Neural cell (in vitro differentiated cells): ENCODE data around the gene EPHA1. TPM values are rescaled to one million over a fixed set of nuclear protein-coding genes. Genes with fewer than 3 reads are reported as not detected.
"Not testable (repeated sequence)": the region's sequence is repeated elsewhere in the genome, so short reads cannot be mapped to it uniquely, and the experiment has no call there.

Experiments
- H2AFZ ChIP-seq: fragments of 200-600, 300-800 bp; sonication (generic), shearing (Covaris generic); 2 replicates; pipeline ENCODE4 v1.6.0; 2014; ENCODE audit warnings: low read depth, mild to moderate bottlenecking, antibody characterized with exemption, low read length, moderate library complexity
- H3F3A ChIP-seq: fragments of 200-600 bp; shearing (Covaris generic); 2 replicates; pipeline ENCODE4 v1.6.1; 2016; ENCODE audit warnings: mild to moderate bottlenecking, moderate library complexity, mixed read lengths, antibody characterized with exemption, low read length; ENCODE audit not compliant: insufficient read depth, poor library complexity, severe bottlenecking
- H3K27ac ChIP-seq: fragments of 200-600, 300-800 bp; sonication (generic), shearing (Covaris generic); 2 replicates; pipeline ENCODE4 v1.5.1; 2014; ENCODE audit warnings: mild to moderate bottlenecking, low read length, moderate library complexity
- H3K27me3 ChIP-seq: fragments of 300-800, 200-600 bp; sonication (generic), shearing (Covaris generic); 2 replicates; pipeline ENCODE4 v1.6.0; 2014; ENCODE audit warnings: mild to moderate bottlenecking, low read depth, low read length, moderate library complexity; ENCODE audit not compliant: insufficient read depth
- H3K36me3 ChIP-seq: fragments of 300-800, 200-600 bp; sonication (generic), shearing (Covaris generic); 2 replicates; pipeline ENCODE4 v1.5.1; 2014; ENCODE audit warnings: mild to moderate bottlenecking, antibody characterized with exemption, low read length, moderate library complexity; ENCODE audit not compliant: insufficient read depth
- H3K4me2 ChIP-seq: fragments of 300-800, 200-600 bp; sonication (generic), shearing (Covaris generic); 2 replicates; pipeline ENCODE4 v1.6.0; 2014; ENCODE audit warnings: mild to moderate bottlenecking, low read length
- H3K4me3 ChIP-seq: fragments of 300-800, 200-600 bp; sonication (generic), shearing (Covaris generic); 2 replicates; pipeline ENCODE4 v1.5.1; 2014; ENCODE audit warnings: mild to moderate bottlenecking, low read length, moderate library complexity
- H3K79me2 ChIP-seq: fragments of 200-600 bp; shearing (Covaris generic); replicated peaks from 2 replicates; pipeline ENCODE4 v1.6.0; 2014; ENCODE audit warnings: mild to moderate bottlenecking, low read length, moderate library complexity; ENCODE audit not compliant: insufficient read depth
- H3K9ac ChIP-seq: fragments of 300-800, 200-600 bp; sonication (generic), shearing (Covaris generic); 2 replicates; pipeline ENCODE4 v1.6.1; 2016; ENCODE audit warnings: mild to moderate bottlenecking, low read length, mixed read lengths
- H3K9me2 ChIP-seq: fragments of 200-600 bp; shearing (Covaris generic); 2 replicates; pipeline ENCODE4 v1.6.1; 2016; ENCODE audit warnings: mild to moderate bottlenecking, low read length, mixed read lengths; ENCODE audit not compliant: insufficient read depth
- H3K9me3 ChIP-seq: fragments of 200-600, 300-800 bp; sonication (generic), shearing (Covaris generic); 2 replicates; pipeline ENCODE4 v1.6.1; 2016; ENCODE audit warnings: mild to moderate bottlenecking, mixed run types, low read length, moderate library complexity, mixed read lengths
- H4K20me1 ChIP-seq: fragments of 200-600 bp; shearing (Covaris generic); 2 replicates; pipeline ENCODE4 v1.6.1; 2016; ENCODE audit warnings: mild to moderate bottlenecking, mixed run types; ENCODE audit not compliant: insufficient read depth
- EP300 ChIP-seq: fragments of 450-650 bp; conservative IDR thresholded peaks from 2 replicates; pipeline ENCODE4 v1.6.1; 2014; ENCODE audit warnings: antibody characterized with exemption, mild to moderate bottlenecking, moderate library complexity; ENCODE audit not compliant: poor library complexity, severe bottlenecking
- EZH2 ChIP-seq: fragments of 200-600, 300-800 bp; shearing (Covaris generic), sonication (generic); IDR thresholded peaks from 2 replicates; pipeline ENCODE4 v1.6.1; 2014; ENCODE audit warnings: antibody characterized with exemption, low read length, borderline replicate concordance, mild to moderate bottlenecking; ENCODE audit not compliant: insufficient read depth, poor library complexity, severe bottlenecking
- MXI1 ChIP-seq: fragments of 450-650 bp; conservative IDR thresholded peaks from 2 replicates; pipeline ENCODE4 v1.6.1; 2014; ENCODE audit warnings: antibody characterized with exemption, mild to moderate bottlenecking; ENCODE audit not compliant: poor library complexity, severe bottlenecking
- POLR2AphosphoS5 ChIP-seq: IDR thresholded peaks from 2 replicates; pipeline ENCODE4 v1.6.1; 2012
- RAD21 ChIP-seq: fragments of 450-650 bp; conservative IDR thresholded peaks from 2 replicates; pipeline ENCODE4 v1.6.1; 2014; ENCODE audit warnings: antibody characterized with exemption, mild to moderate bottlenecking, moderate library complexity
- SMC3 ChIP-seq: fragments of 450-650 bp; conservative IDR thresholded peaks from 2 replicates; pipeline ENCODE4 v1.6.1; 2014; ENCODE audit warnings: antibody characterized with exemption, mild to moderate bottlenecking, moderate library complexity; ENCODE audit not compliant: poor library complexity
- TAF1 ChIP-seq: IDR thresholded peaks from 2 replicates; pipeline ENCODE4 v1.6.1; 2012; ENCODE audit warnings: low read depth
- polyA plus RNA-seq: library from polyadenylated mRNA; depleted of rRNA; stranded (reverse); fragments of >200 nt; gene quantifications from 2 replicates; pipeline ENCODE4 v1.2.3, GENCODE V29; 2014
- TF ChIP-seq, protein P1 (sequence below): fragments of 450-650 bp; IDR thresholded peaks from 2 replicates; pipeline ENCODE4 v1.5.1; 2014; ENCODE audit warnings: antibody characterized with exemption, mild to moderate bottlenecking, moderate library complexity; ENCODE audit not compliant: poor library complexity, severe bottlenecking
- TF ChIP-seq, protein P2 (sequence below): IDR thresholded peaks from 2 replicates; pipeline ENCODE4 v1.6.1; 2012; ENCODE audit warnings: borderline replicate concordance

EPHA1 gene
- polyA plus RNA-seq, 1 donor from 2014 or later, result not detected

DNA sequence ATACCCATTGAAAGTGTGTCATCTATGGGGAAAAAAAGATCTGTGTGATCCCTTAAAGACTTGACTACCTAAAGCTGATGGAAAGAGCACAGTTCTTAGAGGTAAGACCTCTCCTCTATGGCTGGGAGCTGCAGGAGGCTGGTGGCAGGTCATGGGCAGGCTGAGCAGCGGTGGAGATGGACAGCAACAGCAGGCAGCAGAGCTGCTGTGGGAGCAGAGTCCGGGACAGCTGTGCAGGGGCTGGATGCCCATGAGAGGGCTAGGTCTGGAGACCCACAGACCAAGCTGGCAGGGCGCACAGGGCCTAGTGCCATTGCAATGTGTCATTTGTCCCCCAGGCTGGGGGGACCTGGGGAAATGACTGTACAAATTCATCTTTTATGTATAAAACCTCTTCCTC lies 13.4 kb upstream of the EPHA1 start:
- TF ChIP-seq, protein P1, sequence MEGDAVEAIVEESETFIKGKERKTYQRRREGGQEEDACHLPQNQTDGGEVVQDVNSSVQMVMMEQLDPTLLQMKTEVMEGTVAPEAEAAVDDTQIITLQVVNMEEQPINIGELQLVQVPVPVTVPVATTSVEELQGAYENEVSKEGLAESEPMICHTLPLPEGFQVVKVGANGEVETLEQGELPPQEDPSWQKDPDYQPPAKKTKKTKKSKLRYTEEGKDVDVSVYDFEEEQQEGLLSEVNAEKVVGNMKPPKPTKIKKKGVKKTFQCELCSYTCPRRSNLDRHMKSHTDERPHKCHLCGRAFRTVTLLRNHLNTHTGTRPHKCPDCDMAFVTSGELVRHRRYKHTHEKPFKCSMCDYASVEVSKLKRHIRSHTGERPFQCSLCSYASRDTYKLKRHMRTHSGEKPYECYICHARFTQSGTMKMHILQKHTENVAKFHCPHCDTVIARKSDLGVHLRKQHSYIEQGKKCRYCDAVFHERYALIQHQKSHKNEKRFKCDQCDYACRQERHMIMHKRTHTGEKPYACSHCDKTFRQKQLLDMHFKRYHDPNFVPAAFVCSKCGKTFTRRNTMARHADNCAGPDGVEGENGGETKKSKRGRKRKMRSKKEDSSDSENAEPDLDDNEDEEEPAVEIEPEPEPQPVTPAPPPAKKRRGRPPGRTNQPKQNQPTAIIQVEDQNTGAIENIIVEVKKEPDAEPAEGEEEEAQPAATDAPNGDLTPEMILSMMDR, result no peak
- TF ChIP-seq EZH2 (no peak), POLR2AphosphoS5 (no peak), MXI1 (no peak), EP300 (no peak), TAF1 (no peak), RAD21 (no peak), SMC3 (no peak)
- TF ChIP-seq, protein P2, sequence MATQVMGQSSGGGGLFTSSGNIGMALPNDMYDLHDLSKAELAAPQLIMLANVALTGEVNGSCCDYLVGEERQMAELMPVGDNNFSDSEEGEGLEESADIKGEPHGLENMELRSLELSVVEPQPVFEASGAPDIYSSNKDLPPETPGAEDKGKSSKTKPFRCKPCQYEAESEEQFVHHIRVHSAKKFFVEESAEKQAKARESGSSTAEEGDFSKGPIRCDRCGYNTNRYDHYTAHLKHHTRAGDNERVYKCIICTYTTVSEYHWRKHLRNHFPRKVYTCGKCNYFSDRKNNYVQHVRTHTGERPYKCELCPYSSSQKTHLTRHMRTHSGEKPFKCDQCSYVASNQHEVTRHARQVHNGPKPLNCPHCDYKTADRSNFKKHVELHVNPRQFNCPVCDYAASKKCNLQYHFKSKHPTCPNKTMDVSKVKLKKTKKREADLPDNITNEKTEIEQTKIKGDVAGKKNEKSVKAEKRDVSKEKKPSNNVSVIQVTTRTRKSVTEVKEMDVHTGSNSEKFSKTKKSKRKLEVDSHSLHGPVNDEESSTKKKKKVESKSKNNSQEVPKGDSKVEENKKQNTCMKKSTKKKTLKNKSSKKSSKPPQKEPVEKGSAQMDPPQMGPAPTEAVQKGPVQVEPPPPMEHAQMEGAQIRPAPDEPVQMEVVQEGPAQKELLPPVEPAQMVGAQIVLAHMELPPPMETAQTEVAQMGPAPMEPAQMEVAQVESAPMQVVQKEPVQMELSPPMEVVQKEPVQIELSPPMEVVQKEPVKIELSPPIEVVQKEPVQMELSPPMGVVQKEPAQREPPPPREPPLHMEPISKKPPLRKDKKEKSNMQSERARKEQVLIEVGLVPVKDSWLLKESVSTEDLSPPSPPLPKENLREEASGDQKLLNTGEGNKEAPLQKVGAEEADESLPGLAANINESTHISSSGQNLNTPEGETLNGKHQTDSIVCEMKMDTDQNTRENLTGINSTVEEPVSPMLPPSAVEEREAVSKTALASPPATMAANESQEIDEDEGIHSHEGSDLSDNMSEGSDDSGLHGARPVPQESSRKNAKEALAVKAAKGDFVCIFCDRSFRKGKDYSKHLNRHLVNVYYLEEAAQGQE, result no peak
- H3F3A ChIP-seq, result no peaks in the 10 kb centered on the region
- H3K9ac ChIP-seq, result no peak overlapping the region
- H3K27ac ChIP-seq, result no peak overlapping the region
- H3K4me2 ChIP-seq, result no peak overlapping the region
- H3K9me3 ChIP-seq, result peaks cover 7% of the 10 kb centered on the region
- H3K79me2 ChIP-seq, result no peaks in the 10 kb centered on the region
- H3K27me3 ChIP-seq, result no peaks in the 10 kb centered on the region
- no peaks in the 10 kb centered on the region for H4K20me1 ChIP-seq
- H3K4me3 ChIP-seq, result no peak overlapping the region
- H3K9me2 ChIP-seq, result no peaks in the 10 kb centered on the region
- H3K36me3 ChIP-seq, result no peaks in the 10 kb centered on the region
- no peak overlapping the region for H2AFZ ChIP-seq

DNA sequence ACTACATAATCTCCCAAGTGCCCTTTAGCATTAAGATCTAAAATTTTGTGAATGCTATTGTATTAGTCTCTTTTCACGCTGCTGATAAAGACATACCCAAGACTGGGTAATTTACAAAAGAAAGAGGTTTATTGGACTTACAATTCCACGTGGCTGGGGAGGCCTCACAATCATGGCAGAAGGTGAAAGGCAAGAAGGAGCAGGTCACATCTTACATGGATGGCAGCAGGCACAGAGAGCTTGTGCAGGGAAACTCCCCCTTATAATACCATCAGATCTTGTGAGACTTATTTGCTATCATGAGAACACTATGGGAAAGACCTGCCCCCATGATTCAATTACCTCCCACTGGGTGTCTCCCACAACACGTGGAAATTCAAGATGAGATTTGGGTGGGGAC lies 12.0 kb upstream of the EPHA1 start:
- H4K20me1 ChIP-seq, H2AFZ ChIP-seq, H3K9me2 ChIP-seq, H3K36me3 ChIP-seq, H3K9me3 ChIP-seq, H3F3A ChIP-seq, H3K27ac ChIP-seq, H3K79me2 ChIP-seq, H3K4me2 ChIP-seq, H3K27me3 ChIP-seq, H3K9ac ChIP-seq, H3K4me3 ChIP-seq: not testable (repeated sequence)

DNA sequence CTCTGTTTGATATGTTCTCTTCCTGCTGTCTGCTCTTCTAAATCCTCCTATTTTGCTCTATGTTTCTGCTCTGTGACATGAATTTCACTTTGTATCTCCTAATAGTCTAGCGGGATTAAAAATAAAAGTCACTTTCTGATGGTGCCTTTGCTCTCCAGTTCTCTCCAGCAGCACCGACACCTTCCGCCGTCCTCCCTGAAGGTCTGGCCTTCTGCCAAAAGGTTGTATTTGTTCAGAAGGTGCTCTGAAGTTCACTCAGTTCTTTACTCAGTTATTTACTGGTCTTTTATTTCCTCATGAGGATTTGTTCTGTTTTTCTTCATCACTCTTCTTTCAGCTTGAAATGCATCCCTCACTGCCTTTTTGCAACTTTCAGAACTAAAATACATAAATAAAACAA lies 11.2 kb upstream of the EPHA1 start:
- H3K36me3 ChIP-seq, result no peaks in the 10 kb centered on the region
- peaks cover 7% of the 10 kb centered on the region for H3K9me3 ChIP-seq
- no peaks in the 10 kb centered on the region for H3K79me2 ChIP-seq
- no peaks in the 10 kb centered on the region for H3K9me2 ChIP-seq
- no peak overlapping the region for H3K27ac ChIP-seq
- H3K4me2 ChIP-seq, result no peak overlapping the region
- no peaks in the 10 kb centered on the region for H3F3A ChIP-seq
- H3K9ac ChIP-seq, result no peak overlapping the region
- H3K4me3 ChIP-seq, result no peak overlapping the region
- TF ChIP-seq SMC3 (no peak), TAF1 (no peak), MXI1 (no peak), RAD21 (no peak), EZH2 (no peak), POLR2AphosphoS5 (no peak), EP300 (no peak)
- TF ChIP-seq, protein P2, result no peak
- TF ChIP-seq, protein P1, result no peak
- H2AFZ ChIP-seq, result no peak overlapping the region
- no peaks in the 10 kb centered on the region for H4K20me1 ChIP-seq
- H3K27me3 ChIP-seq, result no peaks in the 10 kb centered on the region
